HAP-1 (cell line): Measurements from ENCODE around the gene HELQ.

ENCODE experiments used
- DNase-seq, 2 experiments: peaks; one replicate each; pipeline ENCODE4 v3.0.0-alpha.2; 2016 to 2020; ENCODE audit warnings: low spot score in 2 of 2
- H3K27me3 ChIP-seq: fragments of 250-450 bp; sonication (Bioruptor Pico); 2 replicates; pipeline ENCODE4 v1.5.1; 2020; ENCODE audit warnings: low read depth, mild to moderate bottlenecking, moderate library complexity
- H3K36me3 ChIP-seq: fragments of 250-450 bp; sonication (Bioruptor Pico); replicated peaks from 2 replicates; pipeline ENCODE4 v1.5.1; 2020; ENCODE audit warnings: mild to moderate bottlenecking
- H3K4me1 ChIP-seq: fragments of 250-450 bp; sonication (Bioruptor Pico); 2 replicates; pipeline ENCODE4 v1.5.1; 2020; ENCODE audit warnings: mild to moderate bottlenecking
- H3K4me3 ChIP-seq: fragments of 250-450 bp; sonication (Bioruptor Pico); 2 replicates; pipeline ENCODE4 v1.5.1; 2020; ENCODE audit warnings: mild to moderate bottlenecking, moderate library complexity
- H3K9me3 ChIP-seq: fragments of 250-450 bp; sonication (Bioruptor Pico); 2 replicates; pipeline ENCODE4 v1.5.1; 2020; ENCODE audit warnings: mild to moderate bottlenecking, moderate library complexity
- in situ Hi-C: fragments of 300-500 bp; cut with MboI; formaldehyde crosslinking; loops from 3 replicates; pipeline ENCODE4 v1.14.3; 2020; ENCODE audit warnings: low sequenced_read_pairs, inconsistent platforms, mixed read lengths

Gene HELQ

DNA sequence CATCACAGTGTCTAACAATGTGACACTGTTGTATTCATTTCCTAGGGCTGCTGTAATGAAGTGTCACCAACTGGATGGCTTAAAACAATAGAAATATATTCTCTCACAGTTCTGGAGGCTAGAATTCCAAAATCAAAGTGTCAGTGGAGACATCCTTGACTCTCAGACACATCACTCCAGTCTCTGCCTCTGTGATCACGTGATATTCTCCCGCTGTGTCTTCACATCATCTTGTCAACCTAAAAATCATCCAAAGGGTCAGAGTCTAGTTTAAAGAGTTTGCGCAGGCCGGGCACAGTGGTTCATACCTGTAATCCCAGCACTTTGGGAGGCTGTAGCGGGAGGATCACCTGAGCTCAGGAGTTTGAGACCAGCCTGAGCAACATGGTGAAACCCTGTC is 84.4 kb downstream of the HELQ start:
- Histone ChIP-seq H3K9me3 (no peaks in the 10 kb centered on the region; the same call in 1 of the 2 replicates), H3K36me3 (no peaks in the 10 kb centered on the region), H3K27me3 (no peaks in the 10 kb centered on the region), H3K4me3 (no peak overlapping the region), H3K4me1 (no peaks in the 10 kb centered on the region)
- in situ Hi-C loops = no loop called here
- DNase-seq = no peak

DNA sequence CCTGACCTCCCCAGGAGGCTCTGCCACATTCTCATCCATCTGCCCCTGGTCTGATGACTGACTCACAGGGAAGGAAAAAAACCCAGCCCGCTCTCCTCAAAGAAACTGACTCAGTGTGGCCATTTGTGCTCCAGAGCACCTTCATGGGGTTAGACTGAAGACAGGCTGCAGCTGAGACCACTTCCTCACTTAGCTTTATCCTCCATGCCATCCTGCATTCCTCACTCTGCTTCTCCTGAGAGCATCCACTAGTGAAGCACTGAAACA is 85.0 kb downstream of the HELQ start:
- no peaks in the 10 kb centered on the region; the same call in 1 of the 2 replicates for H3K9me3 ChIP-seq
- DNase-seq = no peak

DNA sequence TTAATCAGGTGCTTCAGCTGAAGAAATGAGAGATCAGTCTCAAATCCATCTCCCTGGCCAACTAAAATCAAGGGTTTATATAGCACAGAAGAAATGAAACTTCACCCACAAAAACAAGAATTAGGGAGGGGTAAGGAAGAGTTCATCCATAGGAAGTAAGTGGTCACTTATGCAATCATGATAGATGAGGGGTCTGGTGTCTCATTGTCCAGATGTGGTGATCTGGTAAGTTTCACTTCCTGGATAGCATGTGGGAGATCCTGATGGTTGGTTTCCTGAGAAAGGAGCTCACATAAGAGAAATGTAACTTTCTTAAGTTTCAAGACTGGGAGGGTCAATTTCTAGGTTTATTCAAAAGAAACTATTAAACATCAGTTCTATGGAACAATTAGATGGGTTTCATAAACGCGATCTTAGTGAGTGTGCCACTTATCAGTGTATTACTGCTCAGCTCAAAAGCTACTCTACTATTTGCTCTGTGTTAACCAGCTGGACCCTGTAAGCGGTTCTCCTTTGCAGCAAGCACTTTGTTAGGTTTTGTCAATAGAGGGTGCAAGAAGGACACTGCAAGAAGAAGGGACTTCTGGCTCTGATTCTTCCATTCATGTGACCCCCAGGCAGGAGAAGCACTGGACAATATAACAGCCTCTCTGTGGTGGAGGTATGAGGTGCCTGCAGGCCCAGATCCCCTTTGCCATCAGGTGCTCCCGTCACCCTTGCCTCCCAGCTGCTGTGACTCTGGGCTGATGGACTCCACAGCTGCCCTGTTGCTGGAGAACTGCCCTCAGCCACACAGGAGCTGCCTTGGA is 85.6 kb downstream of the HELQ start:
- no peaks in the 10 kb centered on the region for H3K4me1 ChIP-seq
- no peaks in the 10 kb centered on the region for H3K36me3 ChIP-seq
- H3K27me3 ChIP-seq = no peaks in the 10 kb centered on the region
- in situ Hi-C loops = no loop called here
- no peak for DNase-seq
- no peaks in the 10 kb centered on the region; the same call in 1 of the 2 replicates for H3K9me3 ChIP-seq
- H3K4me3 ChIP-seq = no peak overlapping the region

More for the DNA sequence above, 85.0 kb downstream of the HELQ start:
- H3K4me3 ChIP-seq = no peak overlapping the region
- H3K27me3 ChIP-seq = no peaks in the 10 kb centered on the region
- in situ Hi-C loops = no loop called here
- H3K4me1 ChIP-seq = no peaks in the 10 kb centered on the region
- H3K36me3 ChIP-seq = no peaks in the 10 kb centered on the region

DNA sequence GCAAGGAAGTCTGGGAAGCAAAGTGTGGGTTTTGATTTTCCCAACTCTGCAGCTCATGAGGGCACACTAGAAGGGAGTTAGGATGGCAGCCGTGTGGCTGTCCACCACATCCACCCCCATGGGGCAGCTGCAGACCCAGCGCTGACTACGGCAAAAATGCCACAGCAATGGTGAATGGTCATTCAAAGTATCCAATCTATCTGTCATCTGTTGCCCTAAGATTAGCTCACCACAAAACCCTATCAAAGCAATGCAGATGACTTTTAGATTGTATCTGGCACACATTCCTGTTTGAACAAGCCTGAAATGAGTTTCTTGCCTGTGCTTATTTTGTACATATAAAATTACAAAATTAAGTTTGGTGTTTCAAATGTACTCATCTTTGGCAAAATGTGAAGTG is 91.3 kb downstream of the HELQ start:
- in situ Hi-C loops = no loop called here

DNA sequence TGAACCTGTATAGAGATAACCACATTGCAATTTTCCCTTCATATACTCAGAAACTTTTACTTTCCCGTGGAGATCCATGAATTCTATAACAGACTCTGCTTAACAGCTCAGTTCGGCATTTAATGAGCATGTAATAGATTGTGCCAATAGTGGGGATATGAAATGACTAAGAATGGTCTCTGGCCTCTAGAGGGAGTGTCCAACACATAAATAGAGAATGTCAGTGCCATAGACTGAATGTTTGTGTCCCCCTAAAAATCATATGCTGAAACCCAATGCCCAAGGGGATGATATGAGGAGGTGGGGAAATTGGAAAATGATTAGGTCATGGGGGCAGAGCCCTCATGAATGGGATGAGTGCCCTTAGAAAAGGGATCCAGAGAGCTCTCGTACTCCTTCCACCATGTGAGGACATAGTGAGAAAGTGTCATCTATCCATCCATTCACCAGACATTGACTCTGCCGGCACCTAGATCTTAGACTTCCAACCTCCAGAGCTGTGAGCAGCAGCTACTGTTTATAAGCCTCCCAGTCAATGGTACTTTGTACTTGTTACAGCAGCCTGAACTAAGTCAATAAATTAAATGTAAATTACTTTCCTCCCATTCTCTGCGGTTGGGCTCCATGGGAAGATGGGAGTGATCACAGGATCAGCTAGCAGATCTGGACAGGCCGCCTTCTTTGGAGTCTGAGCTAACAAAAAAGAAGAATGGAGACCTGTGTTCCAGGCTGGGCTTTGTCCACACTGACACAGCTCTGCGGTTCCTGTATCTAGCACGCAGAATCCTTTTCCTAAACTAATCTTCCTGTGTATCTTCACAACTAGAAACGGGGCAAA is 92.9 kb downstream of the HELQ start:
- H3K4me3 ChIP-seq = no peak overlapping the region
- in situ Hi-C loops = no loop called here
- H3K27me3 ChIP-seq = no peaks in the 10 kb centered on the region
- DNase-seq = peak; percentile 75 to 87
- peaks cover 34% of the 10 kb centered on the region for H3K4me1 ChIP-seq
- no peaks in the 10 kb centered on the region for H3K36me3 ChIP-seq
- no peaks in the 10 kb centered on the region; the same call in 1 of the 2 replicates for H3K9me3 ChIP-seq

More for the DNA sequence above, 91.3 kb downstream of the HELQ start:
- H3K9me3 ChIP-seq = no peaks in the 10 kb centered on the region; the same call in 1 of the 2 replicates
- DNase-seq = no peak
- no peaks in the 10 kb centered on the region for H3K27me3 ChIP-seq
- H3K36me3 ChIP-seq = no peaks in the 10 kb centered on the region
- H3K4me3 ChIP-seq = no peak overlapping the region
- H3K4me1 ChIP-seq = peaks cover 24% of the 10 kb centered on the region

DNA sequence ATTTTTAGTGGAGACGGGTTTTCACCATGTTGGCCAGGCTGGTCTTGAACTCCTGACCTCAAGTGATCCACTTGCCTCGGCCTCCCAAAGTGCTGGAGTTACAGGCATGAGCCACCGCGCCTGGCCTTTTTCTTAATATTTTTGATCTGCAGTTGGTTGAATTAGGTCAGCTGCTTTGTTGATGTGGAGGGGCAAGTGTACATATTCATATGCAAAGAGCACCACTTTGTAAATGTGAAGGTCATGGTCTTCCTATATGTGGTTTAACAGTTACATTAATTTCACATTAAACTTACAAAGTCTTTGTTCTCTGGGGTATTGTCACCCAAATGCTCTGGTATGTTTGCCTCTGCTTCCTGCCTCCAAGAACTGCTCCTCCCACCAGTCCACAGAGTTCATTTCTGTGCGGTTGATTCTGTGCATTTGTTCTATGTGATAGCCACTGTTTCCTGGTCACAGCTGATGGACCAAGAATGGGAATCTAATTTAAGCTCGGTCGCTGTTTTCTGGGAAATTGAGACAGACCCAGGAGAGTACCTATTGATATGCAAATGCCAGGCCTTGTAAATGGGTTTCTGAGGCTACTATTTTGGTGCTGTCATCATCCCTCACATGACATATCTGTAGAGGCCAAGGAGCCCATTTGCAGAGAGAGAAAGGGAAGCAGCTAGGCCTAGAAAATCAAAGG is 94.1 kb downstream of the HELQ start:
- Histone ChIP-seq H3K4me1 (peaks cover 45% of the 10 kb centered on the region), H3K27me3 (no peaks in the 10 kb centered on the region), H3K4me3 (no peak overlapping the region), H3K9me3 (no peaks in the 10 kb centered on the region), H3K36me3 (no peaks in the 10 kb centered on the region)
- peak; percentile 87 to 100 for DNase-seq
- in situ Hi-C loops = no loop called here

DNA sequence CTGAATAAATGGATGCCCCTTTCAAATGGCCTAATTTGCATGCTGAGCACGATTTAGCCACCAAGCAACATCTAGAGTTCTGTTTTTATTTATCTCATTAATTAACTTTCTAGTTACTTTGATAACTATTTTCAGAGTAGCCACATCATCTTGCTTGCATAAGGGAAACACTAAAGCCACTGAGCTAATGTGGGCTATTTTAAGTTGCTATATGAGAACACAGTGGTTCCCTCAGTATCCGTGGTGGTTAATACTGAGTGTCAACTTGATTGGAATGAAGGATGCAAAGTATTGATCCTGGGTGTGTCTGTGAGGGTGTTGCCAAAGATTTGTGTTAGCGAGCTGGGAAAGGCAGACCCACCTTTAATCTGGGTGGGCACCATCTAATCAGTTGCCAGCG is 95.6 kb downstream of the HELQ start:
- Histone ChIP-seq H3K27me3 (no peaks in the 10 kb centered on the region), H3K4me3 (no peak overlapping the region), H3K9me3 (no peaks in the 10 kb centered on the region), H3K36me3 (no peaks in the 10 kb centered on the region), H3K4me1 (peaks cover 48% of the 10 kb centered on the region)
- in situ Hi-C loops = no loop called here
- DNase-seq = no peak

DNA sequence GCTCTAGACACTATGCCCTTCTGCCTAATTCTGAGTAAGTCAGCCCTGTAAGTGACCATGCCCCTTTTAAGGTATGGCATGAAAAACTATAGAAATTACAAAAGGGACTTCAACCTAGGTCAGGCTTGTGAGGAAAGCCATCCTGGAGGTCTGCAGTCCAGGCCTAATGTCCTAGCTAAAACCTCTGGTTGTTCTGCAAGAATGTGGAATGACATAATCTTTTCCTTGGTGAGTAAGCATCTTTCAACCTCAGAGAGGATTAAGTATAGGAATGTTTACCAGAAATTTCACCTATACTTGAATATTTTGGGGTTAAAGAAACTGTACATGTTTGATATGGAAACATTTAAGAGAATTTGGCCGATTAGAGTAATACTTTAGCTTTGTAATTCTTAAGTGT is 97.2 kb downstream of the HELQ start:
- DNase-seq = peak; percentile 23 to 63
- no peaks in the 10 kb centered on the region for H3K36me3 ChIP-seq
- H3K27me3 ChIP-seq = no peaks in the 10 kb centered on the region
- H3K4me1 ChIP-seq = peaks cover 47% of the 10 kb centered on the region
- peaks cover 6% of the 10 kb centered on the region; the same call in 1 of the 2 replicates for H3K9me3 ChIP-seq
- in situ Hi-C loops = no loop called here
- no peak overlapping the region for H3K4me3 ChIP-seq
